ENCODE results near the gene RHOF.

RHOF gene

DNA sequence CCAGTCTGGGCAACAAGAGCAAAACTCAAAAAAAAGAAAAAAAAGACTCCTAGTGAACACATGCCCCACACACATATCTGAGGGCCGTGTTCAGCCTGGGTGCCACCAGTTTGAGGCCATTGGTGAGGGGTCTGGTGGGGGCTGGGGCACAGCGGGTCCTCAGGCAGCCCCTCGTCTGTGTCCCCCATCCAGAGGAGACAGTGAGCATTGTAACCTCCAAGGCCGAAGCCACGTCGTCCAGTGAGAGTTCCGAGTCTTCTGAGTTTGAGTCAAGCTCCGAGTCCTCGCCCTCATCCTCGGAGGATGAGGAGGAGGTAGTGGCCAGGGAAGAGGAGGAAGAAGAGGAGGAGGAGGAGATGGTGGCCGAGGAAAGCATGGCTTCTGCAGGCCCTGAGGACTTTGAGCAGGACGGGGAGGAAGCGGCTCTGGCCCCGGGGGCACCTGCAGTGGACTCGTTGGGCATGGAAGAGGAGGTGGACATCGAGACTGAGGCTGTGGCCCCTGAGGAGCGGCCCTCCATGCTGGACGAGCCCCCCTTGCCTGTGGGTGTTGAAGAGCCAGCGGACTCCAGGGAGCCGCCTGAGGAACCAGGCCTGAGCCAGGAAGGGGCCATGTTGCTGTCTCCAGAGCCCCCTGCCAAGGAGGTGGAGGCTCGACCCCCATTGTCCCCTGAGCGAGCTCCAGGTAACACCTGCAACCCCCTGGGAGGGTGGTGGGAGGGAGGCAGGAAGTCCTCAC, 25.9 kb upstream of the RHOF start:
- no peak for DNase-seq (ENCODE audit: low read depth)

DNA sequence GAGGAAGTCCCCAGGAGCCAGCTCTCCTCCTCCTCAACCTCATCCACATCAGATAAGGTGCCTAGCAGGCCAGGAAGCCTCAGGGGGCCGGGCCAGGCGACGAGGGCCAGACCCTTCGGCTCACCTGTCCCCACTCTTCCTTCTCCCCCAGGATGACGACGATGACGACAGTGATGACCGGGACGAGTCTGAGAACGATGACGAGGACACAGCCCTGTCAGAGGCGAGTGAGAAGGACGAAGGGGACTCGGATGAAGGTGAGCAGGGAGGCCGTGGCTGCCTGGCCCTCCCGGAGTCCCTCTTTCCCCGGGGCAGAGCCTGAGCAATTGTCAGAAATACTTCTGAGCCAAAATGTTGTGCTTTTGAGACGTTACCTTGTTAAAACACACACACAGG, 24.2 kb upstream of the RHOF start:
- DNase-seq (ENCODE audit: low read depth): no peak

DNA sequence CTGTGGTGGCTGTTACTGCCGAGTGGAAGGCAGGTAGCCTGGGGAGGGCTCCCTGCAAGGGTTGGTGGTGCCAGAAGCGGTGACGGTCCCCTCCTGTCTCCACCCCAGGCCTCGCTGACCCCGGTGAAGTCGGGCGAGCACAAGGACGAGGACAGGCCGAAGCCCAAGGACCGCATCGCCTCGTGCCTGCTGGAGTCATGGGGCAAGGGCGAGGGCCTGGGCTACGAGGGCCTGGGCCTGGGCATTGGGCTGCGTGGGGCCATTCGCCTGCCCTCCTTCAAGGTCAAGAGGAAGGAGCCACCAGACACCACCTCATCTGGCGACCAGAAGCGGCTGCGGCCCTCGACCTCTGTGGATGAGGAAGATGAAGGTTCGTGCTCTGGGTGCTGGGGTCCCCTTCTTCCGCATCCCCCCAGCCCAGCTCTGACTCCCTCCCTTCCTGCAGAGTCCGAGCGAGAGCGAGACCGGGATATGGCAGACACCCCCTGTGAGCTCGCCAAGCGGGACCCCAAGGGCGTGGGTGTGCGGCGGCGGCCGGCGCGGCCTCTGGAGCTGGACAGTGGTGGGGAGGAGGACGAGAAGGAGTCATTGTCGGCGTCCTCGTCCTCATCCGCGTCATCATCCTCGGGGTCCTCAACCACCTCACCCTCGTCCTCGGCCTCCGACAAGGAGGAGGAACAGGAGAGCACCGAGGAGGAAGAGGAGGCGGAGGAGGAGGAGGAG, 23.6 kb upstream of the RHOF start:
- DNase-seq (ENCODE audit: low read depth): no peak

DNA sequence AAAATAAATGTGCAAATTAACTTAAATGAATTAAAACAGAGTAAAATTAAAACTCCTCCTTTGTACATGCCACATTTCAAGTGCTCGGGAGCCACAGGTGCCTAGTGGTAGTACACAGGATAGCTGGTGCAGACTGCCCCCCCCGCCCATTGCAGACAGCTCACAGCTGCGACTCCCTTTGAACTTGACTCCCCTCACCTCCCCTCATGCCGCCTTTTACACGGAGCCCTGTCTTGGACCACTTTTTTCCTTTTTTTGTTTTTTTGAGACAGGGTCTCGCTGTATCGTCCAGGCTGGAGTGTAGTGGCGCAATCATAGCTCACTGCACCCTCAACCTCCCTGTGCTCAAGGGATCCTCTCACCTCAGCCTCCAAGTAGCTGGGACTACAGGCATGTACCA, 21.8 kb upstream of the RHOF start:
- no peak for DNase-seq (ENCODE audit: low read depth)

DNA sequence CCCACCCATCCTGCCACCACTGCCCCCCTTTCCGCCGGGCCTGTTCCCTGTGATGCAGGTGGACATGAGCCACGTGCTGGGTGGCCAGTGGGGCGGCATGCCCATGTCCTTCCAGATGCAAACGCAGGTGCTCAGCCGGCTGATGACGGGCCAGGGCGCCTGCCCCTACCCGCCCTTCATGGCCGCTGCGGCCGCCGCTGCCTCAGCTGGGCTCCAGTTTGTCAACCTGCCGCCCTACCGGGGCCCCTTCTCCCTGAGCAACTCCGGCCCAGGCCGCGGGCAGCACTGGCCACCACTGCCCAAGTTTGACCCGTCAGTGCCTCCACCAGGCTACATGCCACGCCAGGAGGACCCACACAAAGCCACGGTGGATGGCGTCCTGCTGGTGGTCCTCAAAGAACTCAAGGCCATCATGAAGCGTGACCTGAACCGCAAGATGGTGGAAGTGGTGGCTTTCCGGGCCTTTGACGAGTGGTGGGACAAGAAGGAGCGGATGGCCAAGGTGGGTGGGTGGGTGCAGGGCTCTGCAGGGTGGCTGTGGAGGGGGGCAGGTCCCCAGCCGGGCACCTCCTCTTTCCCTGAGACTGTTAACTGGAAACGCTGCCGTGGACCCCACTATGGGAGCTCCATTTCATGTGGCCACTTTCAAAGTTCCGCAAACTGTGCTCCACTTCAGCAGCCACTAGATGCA, 21.1 kb upstream of the RHOF start:
- DNase-seq (ENCODE audit: low read depth): no peak

- no peak for DNase-seq (ENCODE audit: low read depth)
Observed at GRCh38 chr12:121813951-121814350, 20.5 kb upstream of the RHOF start.

- no peak for DNase-seq (ENCODE audit: low read depth)
Observed at GRCh38 chr12:121812921-121813896, 19.7 kb upstream of the RHOF start.

- no peak for DNase-seq (ENCODE audit: low read depth)
Observed at GRCh38 chr12:121812320-121812871, 18.9 kb upstream of the RHOF start.

GRCh38 chr12:121811434-121812319, 18.2 kb upstream of the RHOF start:
- peak; percentile 74 for DNase-seq (ENCODE audit: low read depth)

- DNase-seq (ENCODE audit: low read depth): no peak
Observed at GRCh38 chr12:121810833-121811433, 17.4 kb upstream of the RHOF start.

DNA sequence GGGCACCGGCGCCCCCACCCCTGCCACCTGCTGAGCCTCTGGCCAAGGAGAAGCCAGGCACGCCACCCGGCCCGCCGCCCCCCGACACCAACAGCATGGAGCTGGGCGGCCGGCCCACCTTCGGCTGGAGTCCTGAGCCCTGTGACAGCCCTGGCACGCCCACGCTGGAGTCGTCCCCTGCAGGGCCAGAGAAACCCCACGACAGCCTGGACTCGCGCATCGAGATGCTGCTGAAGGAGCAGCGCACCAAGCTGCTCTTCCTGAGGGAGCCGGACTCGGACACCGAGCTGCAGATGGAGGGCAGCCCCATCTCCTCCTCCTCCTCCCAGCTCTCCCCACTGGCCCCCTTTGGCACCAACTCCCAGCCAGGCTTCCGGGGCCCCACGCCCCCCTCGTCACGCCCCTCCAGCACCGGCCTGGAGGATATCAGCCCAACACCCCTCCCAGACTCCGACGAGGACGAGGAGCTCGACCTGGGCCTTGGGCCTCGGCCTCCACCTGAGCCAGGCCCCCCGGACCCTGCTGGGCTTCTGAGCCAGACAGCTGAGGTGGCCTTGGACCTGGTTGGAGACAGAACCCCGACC, 16.8 kb upstream of the RHOF start:
- DNase-seq (ENCODE audit: low read depth): no peak

GRCh38 chr12:121809712-121810116, 16.2 kb upstream of the RHOF start:
- DNase-seq (ENCODE audit: low read depth): no peak

DNA sequence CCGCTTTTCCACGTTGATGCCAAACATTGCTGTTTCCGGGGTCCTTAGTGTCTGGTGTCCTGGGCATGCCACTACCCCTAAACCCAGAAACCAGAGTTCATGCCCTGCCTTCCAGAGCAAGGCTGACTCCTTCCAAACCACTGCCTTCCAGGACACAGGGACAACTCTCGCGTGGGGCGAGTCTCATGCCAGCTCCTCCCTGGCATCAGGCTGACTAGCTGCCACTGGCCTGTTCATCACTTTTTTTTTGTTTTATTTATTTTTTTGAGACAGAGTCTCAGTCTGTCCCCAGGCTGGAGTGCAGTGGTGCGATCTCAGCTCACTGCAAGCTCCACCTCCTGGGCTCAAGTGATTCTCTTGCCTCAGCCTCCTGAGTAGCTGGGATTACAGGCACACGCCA, 15.1 kb upstream of the RHOF start:
- DNase-seq (ENCODE audit: low read depth): no peak

DNA sequence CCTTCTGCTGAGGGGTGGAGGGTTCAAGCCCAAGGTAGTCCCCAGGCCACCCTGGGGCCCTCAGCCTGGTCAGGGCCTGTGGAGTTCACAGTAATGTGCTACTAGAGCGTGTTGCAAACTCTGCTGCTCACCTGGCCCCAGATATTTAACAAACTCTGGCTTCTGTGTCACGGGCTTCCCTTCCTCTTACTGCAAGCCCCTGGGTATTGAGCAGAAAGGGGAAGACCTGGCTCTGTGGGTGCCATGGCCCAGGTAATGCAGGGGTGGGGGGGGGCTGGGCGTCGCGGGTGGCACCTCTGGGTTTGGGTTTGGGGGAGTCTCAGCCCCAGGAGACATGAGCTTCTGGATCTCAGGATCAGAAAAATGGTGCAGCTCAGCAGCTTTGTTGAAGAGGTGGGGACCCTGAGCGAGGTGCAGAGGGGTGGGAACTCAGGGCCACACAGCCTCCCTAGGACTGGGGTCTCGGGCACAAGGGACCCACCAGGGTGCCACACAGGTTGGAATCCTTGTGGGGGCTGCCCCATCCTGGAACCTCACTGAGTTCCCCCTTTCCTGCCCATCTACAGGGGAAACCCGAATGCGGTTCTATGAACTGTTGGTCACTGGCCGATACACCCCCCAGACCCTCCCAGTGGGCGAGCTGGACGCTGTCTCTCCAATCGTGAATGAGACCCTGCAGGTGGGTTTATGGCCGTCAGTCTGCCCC, 14.3 kb upstream of the RHOF start:
- DNase-seq (ENCODE audit: low read depth): no peak

DNA sequence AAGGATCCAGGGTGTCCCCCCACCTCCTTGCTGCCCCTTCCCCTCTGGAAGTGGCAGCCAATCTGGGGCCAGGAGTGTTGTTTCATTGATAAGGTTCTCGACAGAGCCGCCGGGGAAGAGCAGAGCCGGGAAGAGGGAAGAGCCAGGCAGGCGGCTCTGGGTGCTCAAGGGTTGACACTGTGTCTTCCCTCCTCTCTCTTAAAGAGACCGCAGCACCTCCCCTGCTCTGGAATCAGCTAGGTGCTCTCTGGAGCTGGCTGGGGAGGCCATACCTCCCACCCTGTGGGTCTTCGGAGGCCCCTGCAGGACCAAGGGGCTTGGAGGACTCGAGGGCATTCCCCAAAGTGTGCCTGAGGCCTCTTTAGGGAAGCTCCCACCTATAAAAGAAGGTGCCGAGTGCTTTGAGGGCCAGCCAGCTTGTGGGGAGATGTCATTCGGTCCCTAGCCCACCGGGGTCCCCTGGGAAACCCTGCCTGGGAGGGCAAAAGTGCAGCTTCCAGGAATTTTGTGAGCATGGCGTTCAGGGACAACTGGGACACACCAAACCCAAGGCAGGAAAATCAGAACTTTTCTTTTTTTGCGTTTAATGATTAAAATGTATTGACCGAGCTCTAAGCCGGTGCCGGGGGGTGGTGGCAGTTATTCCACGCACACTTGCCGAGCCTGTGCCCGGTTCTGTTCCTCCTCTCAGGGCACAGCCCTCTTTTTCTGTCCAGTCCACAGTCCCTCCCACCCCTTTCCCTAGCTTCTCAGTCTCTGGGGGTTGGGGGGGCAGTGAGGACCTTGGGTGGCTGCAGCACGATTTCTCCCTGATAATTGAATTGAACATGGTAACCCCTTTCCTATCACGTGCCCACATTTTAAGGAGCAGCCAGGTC, 13.3 kb upstream of the RHOF start:
- no peak for DNase-seq (ENCODE audit: low read depth)

DNA sequence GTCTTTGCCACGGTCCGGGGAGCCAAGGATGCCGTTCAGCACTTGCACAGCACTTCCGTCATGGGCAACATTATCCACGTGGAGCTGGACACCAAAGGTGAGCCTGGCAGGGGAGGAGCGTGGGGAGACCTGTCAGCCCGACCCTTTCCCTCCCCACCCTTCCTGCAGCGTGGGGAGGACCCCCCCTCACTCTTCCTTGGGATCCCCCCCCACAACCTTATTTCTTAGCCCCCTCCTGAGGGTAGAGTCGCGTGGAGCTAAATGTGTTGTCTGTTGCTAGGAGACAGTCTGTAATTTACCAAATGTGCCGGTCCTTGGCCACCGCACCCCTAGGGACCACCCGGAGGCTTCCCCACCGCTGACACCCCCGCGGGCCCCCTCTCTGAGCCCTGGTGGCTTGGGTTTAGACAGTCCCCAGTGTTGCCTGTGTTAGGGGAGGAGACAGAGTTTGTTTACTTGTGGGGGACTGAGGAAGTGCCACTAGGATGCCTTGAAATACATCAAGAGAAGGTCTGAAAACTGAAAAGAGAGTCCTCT, 12.6 kb upstream of the RHOF start:
- DNase-seq (ENCODE audit: low read depth): no peak

- no peak for DNase-seq (ENCODE audit: low read depth)
Observed at GRCh38 chr12:121805171-121806008, 11.9 kb upstream of the RHOF start.

All from activated T-cell treated with anti-CD3 and anti-CD28 coated beads for 48 hours (primary cell).